Testis (tissue), 3 donors: ENCODE data around the gene IGFBP7. TPM values are rescaled to one million over a fixed set of nuclear protein-coding genes. Genes with fewer than 3 reads are reported as not detected.

Experiments used
- DNase-seq: peaks from one replicate; pipeline ENCODE4 v3.0.0-alpha.2; 2019
- H3K27ac ChIP-seq, 2 donors: fragments of 200-600 bp; sonication (generic); one replicate each; pipeline ENCODE4 v1.5.1; 2019
- H3K27me3 ChIP-seq: fragments of 200-600 bp; sonication (generic); one replicate; pipeline ENCODE4 v1.5.1; 2019
- H3K36me3 ChIP-seq: fragments of 200-600 bp; sonication (generic); one replicate; pipeline ENCODE4 v1.5.1; 2017; ENCODE audit warnings: low read depth; ENCODE audit errors: missing control alignments
- H3K4me1 ChIP-seq: fragments of 200-600 bp; sonication (generic); one replicate; pipeline ENCODE4 v1.5.1; 2019
- H3K4me3 ChIP-seq, 2 donors: fragments of 200-600 bp; sonication (generic); one replicate each; pipeline ENCODE4 v1.5.1; 2017 to 2019
- H3K9me3 ChIP-seq: fragments of 200-600 bp; sonication (generic); one replicate; pipeline ENCODE4 v1.5.1; 2017
- POLR2A ChIP-seq: fragments of 450-650 bp; IDR thresholded peaks from one replicate; pipeline ENCODE4 v1.6.1; 2017; ENCODE audit warnings: antibody characterized with exemption, mild to moderate bottlenecking, moderate library complexity
- WGBS, 2 donors: methylation state at CpG; one replicate each; pipeline ENCODE4 v1.1.5; 2018; 5-methylcytosine and 5-hydroxymethylcytosine counted together
- intact Hi-C: fragments of 100-400 bp; cut with DNase I; formaldehyde crosslinking; loops from one replicate; pipeline ENCODE4 v1.15.1; 2023; ENCODE audit warnings: low total_unique reads
- polyA plus RNA-seq: library from polyadenylated mRNA; stranded (reverse); fragments of 350-450 nt; fragmentation: Illumina TruSeq; extraction: RNeasy Lipid Tissue Mini Kit (QIAGEN cat#74804); gene quantifications from one replicate; pipeline ENCODE4 v1.2.3, GENCODE V29; 2014; ENCODE audit warnings: low read depth, low replicate concordance; ENCODE audit not compliant: insufficient read depth
- total RNA-seq, 2 donors: library from RNA; depleted of rRNA; stranded (reverse); fragments of >200 nt; gene quantifications; one replicate each; pipeline ENCODE4 v1.2.3, GENCODE V29; 2016
- TF ChIP-seq, protein P1 (sequence below), 3 experiments: fragments of 450-650 bp in 2 of 3; fragments of 200-600 bp in 1 of 3; sonication (generic) in 1 of 3; IDR thresholded peaks; one replicate each; pipeline ENCODE4 v1.5.1; 2016 to 2019; ENCODE audit warnings: antibody characterized with exemption in 3 of 3, mild to moderate bottlenecking in 2 of 3, moderate library complexity in 1 of 3

IGFBP7 gene
- total and polyA plus RNA-seq, 3 donors from 2014 or later: 451 to 817 (median 531) TPM

DNA sequence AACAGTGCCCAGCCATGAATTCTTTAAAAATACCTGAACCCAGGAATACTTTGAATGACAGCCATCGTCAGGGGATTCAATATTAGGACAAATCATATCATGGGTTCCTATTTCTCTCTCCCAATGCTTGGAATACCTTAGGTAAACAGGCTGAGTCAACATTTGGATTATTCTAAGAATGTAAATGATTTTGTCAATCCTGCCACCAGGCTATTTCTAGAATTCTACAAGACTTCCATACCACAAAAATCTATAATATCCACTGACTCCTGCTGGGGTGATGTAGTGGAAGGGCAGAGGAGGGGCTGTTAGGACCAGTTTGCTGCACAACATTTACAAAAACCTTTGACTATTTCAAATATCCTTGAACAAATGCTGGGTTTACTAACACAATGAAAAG lies 65.2 kb downstream of the IGFBP7 start:
- H3K4me3 ChIP-seq: no peak overlapping the region
- intact Hi-C loops: loop anchor here (10.0 kb wide), 1 partner anchor 50 kb away; no protein-coding TSS in a partner anchor
- no peaks in the 10 kb centered on the region for H3K9me3 ChIP-seq
- peaks cover 48% of the 10 kb centered on the region for H3K4me1 ChIP-seq
- 67 to 83% methylated on average over 1 of the region's 1 CpG for WGBS, 2 donors
- H3K27me3 ChIP-seq: no peaks in the 10 kb centered on the region
- H3K36me3 ChIP-seq: no peaks in the 10 kb centered on the region
- no peak for DNase-seq
- peak overlapping the region; percentile 12 to 86 for H3K27ac ChIP-seq
- TF ChIP-seq, protein P1, sequence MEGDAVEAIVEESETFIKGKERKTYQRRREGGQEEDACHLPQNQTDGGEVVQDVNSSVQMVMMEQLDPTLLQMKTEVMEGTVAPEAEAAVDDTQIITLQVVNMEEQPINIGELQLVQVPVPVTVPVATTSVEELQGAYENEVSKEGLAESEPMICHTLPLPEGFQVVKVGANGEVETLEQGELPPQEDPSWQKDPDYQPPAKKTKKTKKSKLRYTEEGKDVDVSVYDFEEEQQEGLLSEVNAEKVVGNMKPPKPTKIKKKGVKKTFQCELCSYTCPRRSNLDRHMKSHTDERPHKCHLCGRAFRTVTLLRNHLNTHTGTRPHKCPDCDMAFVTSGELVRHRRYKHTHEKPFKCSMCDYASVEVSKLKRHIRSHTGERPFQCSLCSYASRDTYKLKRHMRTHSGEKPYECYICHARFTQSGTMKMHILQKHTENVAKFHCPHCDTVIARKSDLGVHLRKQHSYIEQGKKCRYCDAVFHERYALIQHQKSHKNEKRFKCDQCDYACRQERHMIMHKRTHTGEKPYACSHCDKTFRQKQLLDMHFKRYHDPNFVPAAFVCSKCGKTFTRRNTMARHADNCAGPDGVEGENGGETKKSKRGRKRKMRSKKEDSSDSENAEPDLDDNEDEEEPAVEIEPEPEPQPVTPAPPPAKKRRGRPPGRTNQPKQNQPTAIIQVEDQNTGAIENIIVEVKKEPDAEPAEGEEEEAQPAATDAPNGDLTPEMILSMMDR (IDR thresholded peaks at IDR 0.05): no peak
- TF ChIP-seq POLR2A: no peak

DNA sequence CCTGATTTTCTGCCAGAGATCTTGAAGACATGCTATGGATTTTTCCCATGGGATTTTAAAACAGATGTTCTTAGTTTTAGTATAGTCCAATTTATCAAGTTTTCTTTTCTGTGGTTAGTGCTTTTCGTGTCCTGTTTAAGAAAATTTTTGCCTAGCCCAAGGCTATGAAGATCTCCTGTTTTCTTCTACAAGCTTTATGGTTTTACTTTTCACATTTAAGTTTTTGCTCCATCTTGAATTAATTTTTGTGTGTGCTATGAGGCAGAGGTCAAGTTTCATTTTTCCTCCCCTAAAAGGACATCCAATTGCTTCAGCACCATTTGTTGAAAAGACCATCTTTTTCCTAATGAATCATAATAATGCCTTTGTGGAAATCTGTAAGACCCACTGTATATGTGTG lies 65.9 kb downstream of the IGFBP7 start:
- Histone ChIP-seq H3K4me3 (no peak overlapping the region), H3K4me1 (peaks cover 49% of the 10 kb centered on the region), H3K36me3 (no peaks in the 10 kb centered on the region), H3K9me3 (no peaks in the 10 kb centered on the region), H3K27me3 (no peaks in the 10 kb centered on the region), H3K27ac (peak overlapping the region; percentile 12 to 86)
- intact Hi-C loops: loop anchor here (10.0 kb wide), 1 partner anchor 51 kb away; no protein-coding TSS in a partner anchor
- no peak for DNase-seq
- TF ChIP-seq POLR2A: no peak
- TF ChIP-seq, protein P1 (IDR thresholded peaks at IDR 0.05): no peak
- 44 to 70% methylated on average over 1 of the region's 1 CpG for WGBS, 2 donors

DNA sequence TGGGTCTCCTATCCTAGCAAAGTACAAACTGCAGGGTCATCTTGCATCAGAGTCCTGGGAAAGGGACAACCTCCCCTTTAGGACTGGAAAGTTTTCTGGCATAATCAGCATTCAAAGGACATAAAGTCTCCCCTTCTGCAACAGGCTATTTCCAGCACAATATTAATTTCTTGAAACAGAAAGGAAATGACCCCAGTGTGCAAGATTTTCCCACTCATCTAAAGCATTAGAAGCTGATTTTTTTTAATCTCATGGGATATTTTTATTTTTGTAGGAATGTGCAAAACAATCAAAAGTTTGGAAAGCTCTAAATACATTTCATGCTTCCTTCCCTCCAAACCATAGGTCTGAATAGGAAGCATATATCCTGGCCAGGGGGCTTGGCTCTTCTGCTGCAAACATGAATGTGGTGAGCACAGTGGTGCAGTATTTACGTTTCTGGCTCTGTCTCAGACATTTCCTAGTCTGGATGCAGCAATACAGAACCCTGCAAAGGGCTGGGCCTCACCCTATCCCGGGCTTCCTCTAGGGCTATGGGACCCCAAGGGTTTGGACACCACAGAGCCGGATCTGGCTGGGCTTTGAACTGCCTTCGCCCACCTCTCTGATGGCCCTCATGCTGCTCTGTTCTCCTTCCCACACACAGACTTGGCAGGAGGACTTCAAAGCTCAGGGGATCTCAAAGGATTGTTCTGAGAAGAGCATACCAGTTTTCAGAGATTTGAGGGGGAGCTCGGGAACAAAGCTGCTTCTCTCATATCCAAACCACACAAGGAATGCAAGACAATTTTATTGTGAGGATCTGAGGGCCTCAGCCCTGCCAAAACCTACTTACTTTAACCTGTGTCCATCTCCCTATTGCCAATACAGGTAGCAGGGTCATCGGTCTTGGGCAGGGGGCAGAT lies 66.6 kb downstream of the IGFBP7 start:
- Histone ChIP-seq H3K27me3 (no peaks in the 10 kb centered on the region), H3K4me3 (no peak overlapping the region), H3K36me3 (no peaks in the 10 kb centered on the region), H3K4me1 (peaks cover 45% of the 10 kb centered on the region), H3K9me3 (no peaks in the 10 kb centered on the region), H3K27ac (peak overlapping the region; percentile 48 to 86)
- TF ChIP-seq POLR2A: no peak
- TF ChIP-seq, protein P1 (IDR thresholded peaks at IDR 0.05): no peak
- 42 to 60% methylated on average over 4 to 6 of the region's 6 CpGs for WGBS, 2 donors
- intact Hi-C loops: loop anchor here (10.0 kb wide), 1 partner anchor 51 kb away; no protein-coding TSS in a partner anchor
- peak; percentile 50 for DNase-seq

DNA sequence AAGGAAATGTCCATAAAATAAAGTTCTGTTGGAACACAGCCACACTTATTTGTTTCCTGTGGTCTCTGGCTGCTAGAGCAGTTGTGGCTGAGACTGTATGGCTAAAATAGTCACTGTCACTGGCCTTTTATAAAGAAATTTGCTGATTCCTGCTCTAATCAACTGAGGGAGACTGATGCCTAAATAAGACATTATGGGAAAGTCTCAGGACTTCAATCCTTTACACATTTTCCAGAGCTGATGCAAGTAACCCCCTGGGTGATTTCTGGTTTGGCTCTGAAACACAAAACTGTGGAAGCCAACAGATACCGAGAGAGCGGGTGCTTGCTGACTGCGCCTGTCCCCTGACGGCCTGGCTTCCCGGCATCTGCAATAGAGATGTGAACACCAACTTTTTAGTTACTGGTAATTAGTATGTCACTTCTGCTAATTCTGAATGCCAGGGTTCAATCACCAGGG lies 67.4 kb downstream of the IGFBP7 start:
- Histone ChIP-seq H3K4me1 (peaks cover 45% of the 10 kb centered on the region), H3K27ac (peak overlapping the region; percentile 48 to 86), H3K36me3 (no peaks in the 10 kb centered on the region), H3K27me3 (no peaks in the 10 kb centered on the region), H3K4me3 (no peak overlapping the region), H3K9me3 (no peaks in the 10 kb centered on the region)
- TF ChIP-seq POLR2A: no peak
- WGBS, 2 donors: 45 to 46% methylated on average over 5 of the region's 5 CpGs
- peak; percentile 59 for DNase-seq
- intact Hi-C loops: loop anchor here (10.0 kb wide), 1 partner anchor 52 kb away; no protein-coding TSS in a partner anchor

DNA sequence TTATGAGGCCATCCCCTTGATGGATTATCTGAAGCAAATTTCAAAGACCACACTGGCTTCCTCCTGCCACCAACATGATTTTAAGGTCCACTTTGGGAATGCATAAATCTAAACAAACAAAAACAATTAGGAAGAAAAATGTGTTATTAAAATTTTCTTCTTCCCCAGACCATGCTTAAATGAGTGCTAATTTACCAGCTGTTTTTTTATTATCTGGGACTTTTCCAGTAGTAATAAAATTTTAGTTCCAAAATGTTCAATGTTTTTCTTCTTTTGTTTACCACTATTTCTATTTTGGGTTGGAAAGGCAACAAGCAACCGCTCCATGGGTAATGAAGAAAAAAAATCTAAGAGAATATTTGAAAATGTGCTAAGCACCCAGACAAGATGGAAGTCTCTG lies 69.2 kb downstream of the IGFBP7 start:
- DNase-seq: no peak
- Histone ChIP-seq H3K9me3 (no peaks in the 10 kb centered on the region), H3K4me3 (no peak overlapping the region), H3K27ac (peak overlapping the region; percentile 48 to 86), H3K27me3 (no peaks in the 10 kb centered on the region), H3K4me1 (peaks cover 45% of the 10 kb centered on the region), H3K36me3 (no peaks in the 10 kb centered on the region)
- intact Hi-C loops: loop anchor here (10.0 kb wide), 1 partner anchor 54 kb away; no protein-coding TSS in a partner anchor
- TF ChIP-seq, protein P1 (IDR thresholded peaks at IDR 0.05): no peak
- no peak for TF ChIP-seq POLR2A
- WGBS, 2 donors: 49 to 57% methylated on average over 1 of the region's 1 CpG
